Kidney epithelial cell (primary cell): ENCODE results near the gene KRTAP15-1. TPM values are rescaled to one million over a fixed set of nuclear protein-coding genes. Genes with fewer than 3 reads are reported as not detected.

Experiments
- DNase-seq: peaks from one replicate; pipeline ENCODE4 v3.0.0-alpha.2; 2010; ENCODE audit warnings: low read depth
- H3K27me3 ChIP-seq: 2 replicates; pipeline ENCODE4 v1.6.0; 2011; ENCODE audit warnings: low read length; ENCODE audit not compliant: control insufficient read depth, insufficient read depth
- H3K36me3 ChIP-seq: 2 replicates; pipeline ENCODE4 v1.5.1; 2011; ENCODE audit warnings: low read length; ENCODE audit not compliant: control insufficient read depth, insufficient read depth
- H3K4me3 ChIP-seq: 2 replicates; pipeline ENCODE4 v1.5.1; 2011; ENCODE audit warnings: low read depth, mild to moderate bottlenecking, control low read depth, low read length
- total RNA-seq: library from RNA; depleted of rRNA; stranded (reverse); fragments of >200 nt; gene quantifications from 2 replicates; pipeline ENCODE4 v1.2.3, GENCODE V29; 2015
- TF ChIP-seq, protein P1 (sequence below): IDR thresholded peaks from 2 replicates; pipeline ENCODE4 v1.5.1; 2011; ENCODE audit warnings: mild to moderate bottlenecking, moderate library complexity, low read length, control low read depth, inconsistent platforms; ENCODE audit not compliant: insufficient read depth, poor library complexity, severe bottlenecking

Gene KRTAP15-1
- total RNA-seq, 1 donor from 2014 or later = not detected

DNA sequence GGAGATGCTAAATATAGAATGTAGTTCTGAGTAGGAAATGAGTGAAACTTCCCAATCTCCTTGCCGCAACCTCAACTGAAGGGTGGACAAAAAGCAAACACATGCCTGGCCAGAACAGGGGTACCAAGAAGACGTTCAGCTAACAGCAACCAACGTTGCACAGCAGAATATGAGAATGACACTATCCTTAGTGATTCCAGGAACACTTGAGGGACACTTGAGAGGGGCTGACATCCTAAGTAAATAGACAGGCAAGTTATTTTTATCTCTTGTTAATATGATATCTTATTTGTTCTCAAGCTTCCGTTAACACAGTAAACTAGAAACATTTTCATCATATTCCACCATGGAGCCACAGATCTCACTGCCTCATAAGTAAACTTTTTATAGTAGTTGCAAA lies 39.2 kb downstream of the KRTAP15-1 start:
- Histone ChIP-seq H3K27me3 (no peaks in the 10 kb centered on the region), H3K4me3 (no peak overlapping the region), H3K36me3 (no peaks in the 10 kb centered on the region)
- DNase-seq = no peak
- TF ChIP-seq, protein P1, sequence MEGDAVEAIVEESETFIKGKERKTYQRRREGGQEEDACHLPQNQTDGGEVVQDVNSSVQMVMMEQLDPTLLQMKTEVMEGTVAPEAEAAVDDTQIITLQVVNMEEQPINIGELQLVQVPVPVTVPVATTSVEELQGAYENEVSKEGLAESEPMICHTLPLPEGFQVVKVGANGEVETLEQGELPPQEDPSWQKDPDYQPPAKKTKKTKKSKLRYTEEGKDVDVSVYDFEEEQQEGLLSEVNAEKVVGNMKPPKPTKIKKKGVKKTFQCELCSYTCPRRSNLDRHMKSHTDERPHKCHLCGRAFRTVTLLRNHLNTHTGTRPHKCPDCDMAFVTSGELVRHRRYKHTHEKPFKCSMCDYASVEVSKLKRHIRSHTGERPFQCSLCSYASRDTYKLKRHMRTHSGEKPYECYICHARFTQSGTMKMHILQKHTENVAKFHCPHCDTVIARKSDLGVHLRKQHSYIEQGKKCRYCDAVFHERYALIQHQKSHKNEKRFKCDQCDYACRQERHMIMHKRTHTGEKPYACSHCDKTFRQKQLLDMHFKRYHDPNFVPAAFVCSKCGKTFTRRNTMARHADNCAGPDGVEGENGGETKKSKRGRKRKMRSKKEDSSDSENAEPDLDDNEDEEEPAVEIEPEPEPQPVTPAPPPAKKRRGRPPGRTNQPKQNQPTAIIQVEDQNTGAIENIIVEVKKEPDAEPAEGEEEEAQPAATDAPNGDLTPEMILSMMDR = no peak

DNA sequence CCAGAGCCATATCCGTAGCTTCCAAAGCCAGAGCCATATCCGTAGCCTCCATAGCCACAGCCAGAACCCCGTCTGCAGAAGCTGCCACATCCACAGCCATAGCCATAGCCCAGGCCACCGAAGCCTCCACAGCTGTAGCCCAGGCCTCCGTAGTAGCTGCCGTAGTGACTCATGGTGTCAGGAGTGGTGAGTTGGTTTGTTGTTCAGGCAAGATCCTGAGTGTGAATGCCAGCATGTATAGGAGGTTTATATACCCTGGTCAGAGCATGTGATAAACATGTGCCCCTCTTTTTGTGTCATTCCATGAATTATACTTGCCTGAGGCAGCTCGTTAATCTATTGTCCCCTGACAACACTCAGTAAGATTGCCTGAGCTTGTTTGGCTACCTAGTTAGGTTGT lies 40.1 kb downstream of the KRTAP15-1 start, which contains the start of gene KRTAP19-1:
TSS of gene KRTAP19-1 (minus strand) at position 223 of the 400 bp plus-strand sequence. CDS start at position 173, 50 bp downstream.
- Histone ChIP-seq H3K36me3 (no peaks in the 10 kb centered on the region), H3K4me3 (no peak within 1 kb of the TSS), H3K27me3 (no peaks in the 10 kb centered on the region)
- no peak for DNase-seq
- TF ChIP-seq, protein P1 = no peak

DNA sequence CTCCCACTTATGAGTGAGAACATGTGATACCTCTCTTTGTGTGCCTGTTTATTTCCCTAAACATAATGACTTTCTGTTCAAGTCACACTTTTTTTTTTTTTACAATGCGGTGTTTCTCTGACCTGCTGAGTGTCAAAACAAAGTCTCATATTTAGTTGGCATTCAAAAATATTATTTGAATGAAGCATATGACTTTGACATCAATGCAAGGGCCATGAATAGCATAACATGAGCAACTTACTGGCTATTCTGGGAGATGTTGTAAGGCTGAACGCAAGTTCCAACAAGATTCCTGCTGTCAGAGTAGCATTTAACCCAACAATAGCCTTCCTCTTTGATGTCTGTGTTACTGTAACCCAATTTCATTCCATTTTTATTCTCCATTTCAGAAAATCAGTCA lies 42.1 kb downstream of the KRTAP15-1 start:
- no peaks in the 10 kb centered on the region for H3K36me3 ChIP-seq
- no peak for DNase-seq
- TF ChIP-seq, protein P1 = no peak
- H3K27me3 ChIP-seq = no peaks in the 10 kb centered on the region
- no peak overlapping the region for H3K4me3 ChIP-seq

DNA sequence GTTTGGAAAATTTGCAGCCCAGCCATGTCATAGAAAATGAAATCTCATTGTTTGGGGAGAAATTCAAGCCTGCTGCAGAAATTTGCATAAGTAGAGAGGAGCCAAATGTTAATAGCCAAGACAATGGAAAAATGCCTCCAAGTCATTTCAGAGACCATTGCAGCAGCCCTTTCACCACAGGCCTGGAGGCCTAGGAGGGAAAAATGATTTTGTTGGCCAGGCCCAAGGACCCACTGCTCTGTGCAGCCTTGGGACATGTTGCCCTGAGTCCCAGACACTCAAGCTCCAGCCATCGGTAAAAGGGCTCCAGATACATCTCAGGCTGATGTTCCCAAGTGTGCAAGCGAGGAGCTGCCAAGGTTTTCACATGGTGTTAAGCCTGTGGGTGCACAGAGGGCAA lies 46.1 kb downstream of the KRTAP15-1 start:
- Histone ChIP-seq H3K4me3 (no peak overlapping the region), H3K27me3 (no peaks in the 10 kb centered on the region), H3K36me3 (no peaks in the 10 kb centered on the region)
- TF ChIP-seq, protein P1 = no peak
- no peak for DNase-seq

DNA sequence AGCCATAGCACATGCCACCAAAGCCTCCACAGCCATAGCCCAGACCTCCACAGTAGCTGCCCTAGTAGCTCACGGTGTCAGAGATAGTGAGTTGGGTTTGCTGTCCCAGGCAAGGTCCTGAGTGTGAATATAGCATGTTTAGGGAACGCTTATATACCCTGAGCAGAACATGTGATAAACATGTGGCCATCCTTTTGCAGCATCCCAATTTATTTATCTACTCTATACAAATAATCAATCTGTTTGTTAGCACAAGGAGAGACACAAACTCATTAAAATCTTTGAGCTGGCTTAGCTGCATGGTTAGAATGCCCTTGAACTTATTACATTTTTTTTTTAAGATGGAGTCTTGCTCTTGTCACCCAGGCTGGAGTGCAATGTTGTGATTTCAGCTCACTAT lies 47.3 kb downstream of the KRTAP15-1 start, which contains the start of gene KRTAP19-2:
TSS of gene KRTAP19-2 (minus strand) at position 101 of the 400 bp plus-strand sequence. CDS start at position 13, 88 bp downstream.
- Histone ChIP-seq H3K27me3 (no peaks in the 10 kb centered on the region), H3K36me3 (no peaks in the 10 kb centered on the region), H3K4me3 (no peak within 1 kb of the TSS)
- DNase-seq = no peak
- TF ChIP-seq, protein P1 = no peak

Other genes with a start within 250 kb of the KRTAP15-1 start
- not detected in 2 replicates for gene CLDN8, start 224.2 kb upstream of the KRTAP15-1 start, total RNA-seq
- gene KRTAP24-1, start 157.3 kb upstream of the KRTAP15-1 start, total RNA-seq = not detected in 2 replicates
- not detected in 2 replicates for gene KRTAP25-1, start 150.8 kb upstream of the KRTAP15-1 start, total RNA-seq
- not detected in 2 replicates for gene KRTAP26-1, start 120.0 kb upstream of the KRTAP15-1 start, total RNA-seq
- gene KRTAP27-1, start 102.6 kb upstream of the KRTAP15-1 start, total RNA-seq = not detected in 2 replicates
- gene KRTAP23-1, start 91.7 kb upstream of the KRTAP15-1 start, total RNA-seq = not detected in 2 replicates
- not detected in 2 replicates for gene KRTAP13-2, start 68.0 kb upstream of the KRTAP15-1 start, total RNA-seq
- not detected in 2 replicates for gene KRTAP13-1, start 44.2 kb upstream of the KRTAP15-1 start, total RNA-seq
- gene KRTAP13-3, start 14.3 kb upstream of the KRTAP15-1 start, total RNA-seq = not detected in 2 replicates
- gene KRTAP13-4, start 10.1 kb upstream of the KRTAP15-1 start, total RNA-seq = not detected in 2 replicates
- gene KRTAP19-1, start 40.1 kb downstream of the KRTAP15-1 start, total RNA-seq = not detected in 2 replicates
- not detected in 2 replicates for gene KRTAP19-2, start 47.2 kb downstream of the KRTAP15-1 start, total RNA-seq
- gene KRTAP19-3, start 51.7 kb downstream of the KRTAP15-1 start, total RNA-seq = not detected in 2 replicates
- gene KRTAP19-4, start 56.9 kb downstream of the KRTAP15-1 start, total RNA-seq = not detected in 2 replicates
- gene KRTAP19-5, start 61.9 kb downstream of the KRTAP15-1 start, total RNA-seq = not detected in 2 replicates
- gene KRTAP19-6, start 101.6 kb downstream of the KRTAP15-1 start, total RNA-seq = not detected in 2 replicates
- gene KRTAP19-7, start 121.0 kb downstream of the KRTAP15-1 start, total RNA-seq = not detected in 2 replicates
- gene KRTAP22-2, start 150.1 kb downstream of the KRTAP15-1 start, total RNA-seq = not detected in 2 replicates
- gene KRTAP6-3, start 152.2 kb downstream of the KRTAP15-1 start, total RNA-seq = not detected in 2 replicates
- gene KRTAP6-2, start 158.6 kb downstream of the KRTAP15-1 start, total RNA-seq = not detected in 2 replicates
- not detected in 2 replicates for gene KRTAP22-1, start 160.8 kb downstream of the KRTAP15-1 start, total RNA-seq
- not detected in 2 replicates for gene KRTAP6-1, start 173.7 kb downstream of the KRTAP15-1 start, total RNA-seq
- gene KRTAP20-1, start 176.2 kb downstream of the KRTAP15-1 start, total RNA-seq = not detected in 2 replicates
- not detected in 2 replicates for gene KRTAP20-4, start 180.4 kb downstream of the KRTAP15-1 start, total RNA-seq
- gene KRTAP20-2, start 194.9 kb downstream of the KRTAP15-1 start, total RNA-seq = not detected in 2 replicates
- not detected in 2 replicates for gene KRTAP20-3, start 202.6 kb downstream of the KRTAP15-1 start, total RNA-seq